ENCODE measurements around the gene IPO13.

IPO13 gene

GRCh38 chr1:43946236-43947060, at the start of gene IPO13:
TSS of gene IPO13 (plus strand) at chr1:43946950. CDS start at chr1:43947601, 651 bp downstream.
- peak; percentile 91 for DNase-seq

- DNase-seq: no peak
Observed at GRCh38 chr1:43898981-43899380, 47.8 kb upstream of the IPO13 start.

GRCh38 chr1:43900386-43900785, 46.4 kb upstream of the IPO13 start:
- no peak for DNase-seq

GRCh38 chr1:43901196-43901961, 45.4 kb upstream of the IPO13 start:
- no peak for DNase-seq

GRCh38 chr1:43902058-43902831, 44.5 kb upstream of the IPO13 start:
- DNase-seq: no peak

GRCh38 chr1:43904660-43905551, 41.8 kb upstream of the IPO13 start:
- no peak for DNase-seq

GRCh38 chr1:43908226-43908625, 38.5 kb upstream of the IPO13 start:
- no peak for DNase-seq

GRCh38 chr1:43908858-43909257, 37.9 kb upstream of the IPO13 start:
- DNase-seq: no peak

GRCh38 chr1:43910343-43910742, 36.4 kb upstream of the IPO13 start:
- DNase-seq: no peak

GRCh38 chr1:43912607-43913006, 34.1 kb upstream of the IPO13 start:
- no peak for DNase-seq

- DNase-seq: no peak
Observed at GRCh38 chr1:43913051-43913501, 33.7 kb upstream of the IPO13 start.

GRCh38 chr1:43913666-43914360, 32.9 kb upstream of the IPO13 start:
- no peak for DNase-seq

GRCh38 chr1:43914576-43915525, 31.9 kb upstream of the IPO13 start:
- DNase-seq: no peak

- no peak for DNase-seq
Observed at GRCh38 chr1:43919906-43920305, 26.8 kb upstream of the IPO13 start.

- DNase-seq: no peak
Observed at GRCh38 chr1:43921022-43921421, 25.7 kb upstream of the IPO13 start.

- no peak for DNase-seq
Observed at GRCh38 chr1:43924516-43924915, 22.2 kb upstream of the IPO13 start.

GRCh38 chr1:43925846-43926245, 20.9 kb upstream of the IPO13 start:
- DNase-seq: no peak

- no peak for DNase-seq
Observed at GRCh38 chr1:43930168-43930948, 16.4 kb upstream of the IPO13 start.

- no peak for DNase-seq
Observed at GRCh38 chr1:43930949-43931275, 15.8 kb upstream of the IPO13 start.

All from DMS79 (cell line).